Peyer's patch (tissue), 4 donors: ENCODE data around the gene INTS4. TPM values are rescaled to one million over a fixed set of nuclear protein-coding genes. Genes with fewer than 3 reads are reported as not detected.
"Not testable (repeated sequence)": the region's sequence is repeated elsewhere in the genome, so short reads cannot be mapped to it uniquely, and the experiment has no call there.

Source experiments
- DNase-seq, 3 donors: peaks; one replicate each; pipeline ENCODE4 v3.0.0-alpha.2; 2017 to 2019
- H3K27ac ChIP-seq, 4 donors: fragments of 200-600 bp; sonication (generic); one replicate each; pipeline ENCODE4 v1.5.1; 2016 to 2019
- H3K27me3 ChIP-seq, 2 donors: fragments of 200-600 bp; sonication (generic); one replicate each; pipeline ENCODE4 v1.5.1; 2019
- H3K36me3 ChIP-seq, 3 donors: fragments of 200-600 bp; sonication (generic); one replicate each; pipeline ENCODE4 v1.5.1; 2016 to 2019
- H3K4me1 ChIP-seq, 4 donors: fragments of 200-600 bp; sonication (generic); one replicate each; pipeline ENCODE4 v1.5.1; 2016 to 2019
- H3K4me3 ChIP-seq, 4 donors: fragments of 200-600 bp; sonication (generic); 1 replicate in 3 of 4; 2 replicates in 1 of 4; pipeline ENCODE4 v1.5.1; 2016 to 2019; ENCODE audit warnings: mild to moderate bottlenecking in 1 of 4
- H3K9me3 ChIP-seq, 4 donors: fragments of 200-600 bp; sonication (generic); one replicate each; pipeline ENCODE4 v1.5.1; 2016 to 2019; ENCODE audit warnings: mild to moderate bottlenecking in 1 of 4
- CTCF ChIP-seq, 6 experiments: fragments of 450-650 bp in 4 of 6; fragments of 200-600 bp in 2 of 6; sonication (generic) in 1 of 6; IDR thresholded peaks; one replicate each; pipeline ENCODE4 v1.5.1; 2017 to 2019; ENCODE audit warnings: antibody characterized with exemption in 6 of 6, mild to moderate bottlenecking in 3 of 6, moderate library complexity in 1 of 6
- POLR2A ChIP-seq, 2 donors: fragments of 450-650 bp; IDR thresholded peaks; one replicate each; pipeline ENCODE4 v1.5.1; 2017; ENCODE audit warnings: antibody characterized with exemption in 2 of 2, mild to moderate bottlenecking in 2 of 2, moderate library complexity in 2 of 2
- total RNA-seq, 4 donors: library from RNA; depleted of rRNA; stranded (reverse); fragments of >200 nt; gene quantifications; one replicate each; pipeline ENCODE4 v1.1.0, GENCODE V29; 2016

The INTS4 gene
- total RNA-seq, 4 donors from 2014 or later = 38.9 to 68.5 (median 57.5) TPM

DNA sequence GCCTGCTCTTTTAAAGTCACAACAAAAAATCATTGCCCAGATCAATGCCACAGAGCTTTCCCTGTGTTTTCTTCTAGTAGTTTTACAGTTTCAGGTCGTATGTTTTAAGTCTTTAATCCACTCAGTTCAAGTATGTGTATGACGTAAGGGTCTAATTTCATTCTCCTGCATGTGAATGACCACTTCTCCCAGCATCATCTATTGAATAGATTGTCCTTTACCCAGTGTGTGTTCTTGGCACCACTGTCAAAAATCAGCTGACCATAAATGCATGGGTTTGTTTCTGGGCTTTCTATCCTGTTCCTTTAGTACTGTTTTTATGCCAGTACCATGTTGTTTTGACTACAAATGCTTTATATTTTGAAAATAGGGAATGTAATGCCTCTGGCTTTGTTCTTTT lies 28.1 kb downstream of the INTS4 start:
- Histone ChIP-seq H3K9me3 (no peaks in the 10 kb centered on the region), H3K4me1 (no peaks in the 10 kb centered on the region), H3K36me3 (peaks cover 0 to 4% (median 0%) of the 10 kb centered on the region in 3 donors), H3K27me3 (no peaks in the 10 kb centered on the region), H3K4me3 (no peak overlapping the region), H3K27ac (no peak overlapping the region)
- no peak for DNase-seq
- TF ChIP-seq POLR2A (IDR thresholded peaks at IDR 0.05) = no peak
- TF ChIP-seq CTCF (IDR thresholded peaks at IDR 0.05) = no peak

DNA sequence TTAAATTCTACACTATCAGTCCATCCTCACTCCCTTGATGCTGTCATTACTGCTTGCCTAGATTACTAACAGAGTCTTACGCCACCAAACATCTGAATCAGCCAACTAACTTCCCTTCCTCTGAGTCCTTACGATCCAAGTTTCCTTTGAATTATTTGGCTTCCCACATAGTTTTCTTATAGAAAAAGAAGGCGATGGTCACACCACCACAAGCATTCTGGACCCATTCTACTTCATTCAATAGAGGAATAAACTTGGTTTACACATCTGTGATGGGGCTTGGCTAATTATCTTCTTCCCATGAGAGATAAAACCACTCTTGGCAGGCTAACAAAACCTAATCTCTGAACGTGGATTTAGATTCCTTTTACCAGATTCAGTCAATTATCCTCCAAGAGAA lies 35.0 kb downstream of the INTS4 start:
- Histone ChIP-seq H3K4me3 (no peak overlapping the region), H3K36me3 (peaks cover 0 to 43% (median 0%) of the 10 kb centered on the region in 3 donors), H3K4me1 (no peaks in the 10 kb centered on the region), H3K9me3 (no peaks in the 10 kb centered on the region), H3K27ac (no peak overlapping the region), H3K27me3 (no peaks in the 10 kb centered on the region)
- TF ChIP-seq POLR2A (IDR thresholded peaks at IDR 0.05) = no peak
- TF ChIP-seq CTCF (IDR thresholded peaks at IDR 0.05) = no peak
- DNase-seq = no peak

DNA sequence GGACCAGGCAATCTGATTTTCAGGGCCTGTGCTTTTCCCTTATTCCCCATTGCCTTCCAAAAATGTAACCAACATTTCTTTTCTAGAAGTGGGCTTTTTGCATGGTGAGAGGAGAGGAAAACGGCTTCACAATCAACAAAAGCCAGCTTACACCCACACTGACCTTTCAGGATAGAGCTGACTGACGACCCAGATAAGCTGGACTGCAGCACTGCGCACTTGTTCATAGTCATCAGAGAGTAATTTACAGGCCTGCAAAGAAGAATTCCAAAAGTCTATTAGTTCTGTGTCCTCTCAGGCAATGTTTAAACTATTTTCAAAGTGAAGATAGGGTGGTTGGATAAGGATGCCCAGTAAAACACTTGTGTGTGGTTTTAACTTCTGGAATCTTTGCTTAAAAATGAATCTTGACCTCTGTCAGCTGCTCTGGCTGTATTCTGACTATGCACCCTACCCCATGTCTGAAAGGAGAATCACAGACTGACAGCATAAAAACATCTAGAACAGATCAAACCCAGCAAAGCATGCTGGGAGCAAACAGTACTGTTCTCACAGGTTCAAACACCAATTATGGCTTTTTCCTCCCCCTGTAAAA lies 35.8 kb downstream of the INTS4 start:
- DNase-seq, H3K4me3 ChIP-seq, H3K4me1 ChIP-seq, H3K27me3 ChIP-seq, H3K9me3 ChIP-seq, H3K27ac ChIP-seq: not testable (repeated sequence)
- peaks cover 0 to 51% (median 0%) of the 10 kb centered on the region in 3 donors for H3K36me3 ChIP-seq

DNA sequence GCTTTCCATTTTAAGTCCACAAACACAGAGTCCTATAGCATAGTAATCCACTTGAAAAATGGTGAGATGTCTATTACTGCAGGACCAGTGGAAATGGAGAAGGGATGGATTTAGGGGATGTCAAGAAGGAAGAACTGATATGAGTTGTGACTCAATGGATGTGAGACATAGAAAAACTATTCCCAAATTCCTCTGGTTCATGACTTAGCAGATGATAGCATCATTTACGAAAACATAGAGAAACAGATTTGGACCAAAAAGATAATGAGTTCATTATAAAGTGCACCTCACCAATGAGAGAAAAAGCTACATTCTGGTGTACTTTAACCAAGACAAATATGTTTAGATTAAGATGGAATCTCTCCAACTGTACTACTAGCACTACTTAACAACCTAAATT lies 51.2 kb downstream of the INTS4 start:
- not testable (repeated sequence) for H3K27me3 ChIP-seq, H3K4me3 ChIP-seq, DNase-seq, H3K36me3 ChIP-seq, H3K27ac ChIP-seq, H3K9me3 ChIP-seq, H3K4me1 ChIP-seq

DNA sequence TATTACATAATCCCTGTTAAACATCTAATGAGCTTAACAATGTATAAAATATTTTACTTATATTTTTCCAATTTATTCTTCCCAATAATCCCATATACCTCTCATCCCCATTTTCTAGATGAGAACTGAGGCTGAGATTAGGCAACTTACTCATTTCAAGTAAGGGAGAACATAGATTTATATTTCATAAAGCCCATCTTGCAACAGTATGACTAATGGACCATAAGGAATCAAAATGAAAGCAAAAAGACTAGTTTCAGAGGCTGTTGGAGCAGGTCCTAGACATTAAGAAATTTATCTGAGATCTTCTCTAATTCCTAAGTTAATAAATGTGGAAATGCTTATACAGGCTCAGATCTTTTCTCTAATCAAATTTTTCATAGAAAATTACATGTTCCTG lies 52.0 kb downstream of the INTS4 start:
- H3K4me3 ChIP-seq, H3K4me1 ChIP-seq, H3K36me3 ChIP-seq, H3K9me3 ChIP-seq, DNase-seq, H3K27me3 ChIP-seq, H3K27ac ChIP-seq: not testable (repeated sequence)

DNA sequence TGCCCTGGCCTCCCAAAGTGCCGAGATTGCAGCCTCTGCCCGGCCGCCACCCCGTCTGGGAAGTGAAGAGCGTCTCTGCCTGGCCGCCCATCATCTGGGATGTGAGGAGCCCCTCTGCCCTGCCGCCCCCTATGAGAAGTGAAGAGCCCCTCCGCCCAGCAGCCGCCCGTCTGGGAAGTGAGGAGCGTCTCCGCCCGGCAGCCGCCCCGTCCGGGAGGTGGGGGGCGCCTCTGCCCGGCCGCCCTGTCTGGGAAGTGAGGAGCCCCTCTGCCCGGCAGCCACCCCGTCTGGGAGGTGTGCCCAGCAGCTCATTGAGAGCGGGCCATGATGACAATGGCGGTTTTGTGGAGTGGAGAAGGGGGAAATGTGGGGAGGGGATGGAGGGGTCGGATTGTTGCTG lies 60.9 kb downstream of the INTS4 start:
- not testable (repeated sequence) for H3K9me3 ChIP-seq, H3K4me1 ChIP-seq, DNase-seq, H3K27ac ChIP-seq, H3K4me3 ChIP-seq, H3K27me3 ChIP-seq, H3K36me3 ChIP-seq

DNA sequence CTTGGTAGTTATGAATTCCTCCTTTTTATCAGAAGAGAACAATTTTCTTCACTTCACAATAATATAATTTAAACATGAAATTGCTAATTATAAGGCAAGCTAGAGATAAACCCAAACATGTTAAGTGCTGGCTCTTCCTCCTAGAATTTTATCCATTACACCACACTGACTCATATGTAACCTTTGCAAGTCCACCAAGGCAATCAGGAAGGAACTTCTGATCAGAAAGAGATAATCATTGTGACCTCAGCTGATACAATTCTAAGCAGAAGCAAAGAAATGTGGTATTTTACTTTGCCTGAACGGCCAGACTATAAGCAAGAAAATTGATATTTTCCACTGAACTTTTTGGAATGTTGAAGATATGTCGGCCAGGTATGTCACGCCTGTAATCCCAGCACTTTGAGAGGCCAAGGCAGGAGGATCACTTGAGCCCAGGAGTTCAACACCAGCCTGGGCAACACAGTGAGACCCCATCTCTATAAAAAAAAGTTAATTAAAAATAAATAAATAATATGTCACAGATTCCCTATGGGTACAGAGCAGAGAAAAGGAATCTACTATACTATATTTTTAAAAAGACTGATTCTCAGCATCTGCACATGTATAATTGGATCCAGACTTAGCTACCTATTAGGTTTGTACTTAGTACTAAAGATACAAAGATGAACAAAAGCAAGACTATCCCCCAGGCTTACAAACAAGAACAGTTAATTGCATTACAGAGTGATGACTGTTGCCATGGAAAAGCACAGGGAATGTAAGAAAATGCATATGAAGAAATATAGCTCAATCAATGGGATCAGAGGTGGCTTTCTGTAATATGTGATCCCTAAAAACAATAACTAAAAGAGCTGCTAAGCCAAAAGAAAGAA lies 63.9 kb downstream of the INTS4 start:
- not testable (repeated sequence) for DNase-seq, H3K4me1 ChIP-seq, H3K9me3 ChIP-seq, H3K4me3 ChIP-seq, H3K27ac ChIP-seq, H3K27me3 ChIP-seq
- H3K36me3 ChIP-seq = peaks cover 0 to 19% (median 0%) of the 10 kb centered on the region in 3 donors

GRCh38 chr11:77917713-77918112 lies 76.8 kb downstream of the INTS4 start:
- H3K36me3 ChIP-seq = peaks cover 0 to 20% (median 0%) of the 10 kb centered on the region in 3 donors
- H3K4me1 ChIP-seq = peaks cover 0 to 14% (median 0%) of the 10 kb centered on the region in 4 donors
- H3K27ac ChIP-seq, H3K9me3 ChIP-seq, DNase-seq, H3K4me3 ChIP-seq, H3K27me3 ChIP-seq: not testable (repeated sequence)

GRCh38 chr11:77914307-77914791 lies 80.1 kb downstream of the INTS4 start:
- H3K9me3 ChIP-seq, DNase-seq, H3K27ac ChIP-seq: not testable (repeated sequence)

DNA sequence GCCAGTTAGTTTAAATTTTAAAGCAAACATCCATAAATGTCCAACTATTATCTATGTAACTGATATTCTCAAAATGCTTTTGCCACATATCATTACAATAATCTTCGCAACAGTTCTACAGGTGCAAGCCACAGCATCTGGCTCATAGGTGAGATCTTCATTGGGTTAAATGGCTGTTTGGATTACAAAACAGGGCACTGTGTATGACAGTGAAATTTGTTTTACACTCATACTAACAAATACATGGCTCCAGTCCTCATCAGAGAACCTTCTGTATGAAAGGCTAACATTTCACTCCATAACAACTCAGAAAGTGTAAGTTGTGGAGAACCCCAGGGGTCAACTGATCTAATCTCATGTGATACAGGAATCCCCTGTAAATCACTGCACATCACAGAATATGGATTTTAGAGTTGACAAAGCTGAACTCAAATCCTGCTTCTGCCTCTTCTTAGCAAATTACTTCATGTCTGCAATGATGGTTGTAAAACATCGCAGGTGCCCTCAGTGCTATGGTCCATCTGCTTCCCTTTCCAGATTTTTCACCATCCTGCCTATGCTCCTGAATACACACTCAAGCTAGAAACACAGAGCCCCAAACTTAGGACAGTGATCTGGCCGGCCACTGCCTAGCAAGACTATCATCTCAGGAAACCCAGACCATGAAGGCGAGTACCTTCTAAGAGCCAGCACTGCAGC lies 80.7 kb downstream of the INTS4 start:
- H3K27ac ChIP-seq, DNase-seq, H3K4me3 ChIP-seq: not testable (repeated sequence)

More at GRCh38 chr11:77914307-77914791, 80.1 kb downstream of the INTS4 start:
- Histone ChIP-seq H3K4me1 (peaks cover 0 to 14% (median 0%) of the 10 kb centered on the region in 4 donors), H3K36me3 (peaks cover 0 to 15% (median 0%) of the 10 kb centered on the region in 3 donors)
- H3K27me3 ChIP-seq, H3K4me3 ChIP-seq: not testable (repeated sequence)

GRCh38 chr11:77910828-77911227 lies 83.6 kb downstream of the INTS4 start:
- Histone ChIP-seq H3K36me3 (peaks cover 0 to 16% (median 0%) of the 10 kb centered on the region in 3 donors), H3K4me1 (peaks cover 0 to 14% (median 0%) of the 10 kb centered on the region in 4 donors)
- H3K4me3 ChIP-seq, H3K27ac ChIP-seq, H3K27me3 ChIP-seq, H3K9me3 ChIP-seq: not testable (repeated sequence)
- DNase-seq = peak in 1 of 3 donors; percentile 66

More for the DNA sequence above, 80.7 kb downstream of the INTS4 start:
- H3K36me3 ChIP-seq, H3K27me3 ChIP-seq, H3K9me3 ChIP-seq: not testable (repeated sequence)
- peaks cover 0 to 14% (median 0%) of the 10 kb centered on the region in 4 donors for H3K4me1 ChIP-seq
